Activated CD4-positive, alpha-beta memory T cell treated with anti-CD3 and anti-CD28 coated beads for 36 hours (primary cell): Measurements from ENCODE around the gene RAC3. TPM values are rescaled to one million over a fixed set of nuclear protein-coding genes. Genes with fewer than 3 reads are reported as not detected.

Experiments used
- total RNA-seq, 2 experiments: library from RNA; stranded (reverse); gene quantifications; one replicate each; pipeline ENCODE4 v1.2.3, GENCODE V29; 2021

Gene RAC3
- total RNA-seq, 2 experiments from 2014 or later = 6.3 to 8.1 TPM

Other genes starting within 250 kb of the RAC3 start
- gene GCGR, start 227.5 kb upstream of the RAC3 start, total RNA-seq = not detected
- gene MCRIP1, start 198.4 kb upstream of the RAC3 start, total RNA-seq = 10 to 100 TPM; 67.4 to 68.3 TPM
- gene PPP1R27, start 196.6 kb upstream of the RAC3 start, total RNA-seq = not detected
- 100 to 1,000 TPM; 358 to 367 TPM for gene P4HB, start 171.1 kb upstream of the RAC3 start, total RNA-seq
- 100 to 1,000 TPM; 526 to 531 TPM for gene ARHGDIA, start 160.3 kb upstream of the RAC3 start, total RNA-seq
- gene ALYREF, start 140.1 kb upstream of the RAC3 start, total RNA-seq = 100 to 1,000 TPM; 208 to 210 TPM
- gene ANAPC11, start 140.0 kb upstream of the RAC3 start, total RNA-seq = 100 to 1,000 TPM; 172 to 173 TPM
- gene NPB, start 129.4 kb upstream of the RAC3 start, total RNA-seq = not detected
- 10 to 100 TPM; 28.8 to 29.7 TPM for gene PCYT2, start 120.3 kb upstream of the RAC3 start, total RNA-seq
- gene SIRT7, start 113.5 kb upstream of the RAC3 start, total RNA-seq = 10 to 100 TPM; 32.0 to 33.1 TPM
- gene MAFG, start 103.9 kb upstream of the RAC3 start, total RNA-seq = 10 to 100 TPM; 23.4 to 24.1 TPM
- 10 to 100 TPM; 88.9 to 89.8 TPM for gene PYCR1, start 94.4 kb upstream of the RAC3 start, total RNA-seq
- gene MYADML2, start 84.4 kb upstream of the RAC3 start, total RNA-seq = not detected
- gene NOTUM, start 70.5 kb upstream of the RAC3 start, total RNA-seq = under 1 TPM; 0.22 to 0.40 TPM
- 10 to 100 TPM; 25.4 to 27.1 TPM for gene ASPSCR1, start 54.0 kb upstream of the RAC3 start, total RNA-seq
- gene CENPX, start 8.8 kb upstream of the RAC3 start, total RNA-seq = 10 to 100 TPM; 83.0 to 85.8 TPM
- 10 to 100 TPM; 16.3 to 19.0 TPM for gene LRRC45, start 8.4 kb upstream of the RAC3 start, total RNA-seq
- gene DCXR, start 6.0 kb downstream of the RAC3 start, total RNA-seq = 100 to 1,000 TPM; 105 to 115 TPM
- gene RFNG, start 20.1 kb downstream of the RAC3 start, total RNA-seq = 10 to 100 TPM; 16.5 to 17.5 TPM
- gene GPS1, start 20.2 kb downstream of the RAC3 start, total RNA-seq = 10 to 100 TPM; 86.8 to 89.1 TPM
- gene DUS1L, start 34.1 kb downstream of the RAC3 start, total RNA-seq = 100 to 1,000 TPM; 118 to 131 TPM
- gene FASN, start 66.6 kb downstream of the RAC3 start, total RNA-seq = 100 to 1,000 TPM; 209 to 212 TPM
- gene CCDC57, start 181.2 kb downstream of the RAC3 start, total RNA-seq = 10 to 100 TPM; 49.6 to 51.7 TPM
- gene SLC16A3, start 197.4 kb downstream of the RAC3 start, total RNA-seq = 10 to 100 TPM; 97.4 to 99.7 TPM
- 100 to 1,000 TPM; 110 to 111 TPM for gene CSNK1D, start 242.0 kb downstream of the RAC3 start, total RNA-seq